Measurements from ENCODE around the gene CEP250. TPM values are rescaled to one million over a fixed set of nuclear protein-coding genes. Genes with fewer than 3 reads are reported as not detected.
"Not testable (repeated sequence)": the region's sequence is repeated elsewhere in the genome, so short reads cannot be mapped to it uniquely, and the experiment has no call there.

Gene CEP250
- total RNA-seq, 1 experiment from 2014 or later, result 56.6 TPM

GRCh38 chr20:35517125-35517524, 61.7 kb downstream of the CEP250 start:
- TF ChIP-seq EZH2 (IDR thresholded peaks at IDR 0.05; ENCODE audit: borderline replicate concordance, low read depth, low read length, poor library complexity, severe bottlenecking) (no peak), CTCF (conservative IDR thresholded peaks at IDR 0.05; ENCODE audit: low read depth, low read length) (no peak)
- Histone ChIP-seq H3K27me3 (replicated peaks; ENCODE audit: insufficient read depth, low read depth, low read length, poor library complexity) (no peaks in the 10 kb centered on the region), H3K27ac (ENCODE audit: low read depth, low read length, poor library complexity, severe bottlenecking) (no peak overlapping the region), H3K9me3 (ENCODE audit: low read depth, low read length, poor library complexity, severe bottlenecking) (no peaks in the 10 kb centered on the region), H3K4me3 (ENCODE audit: low read depth, low read length, poor library complexity, severe bottlenecking) (no peak overlapping the region), H3K36me3 (ENCODE audit: insufficient read depth, low read length, poor library complexity, severe bottlenecking) (peaks cover 12% of the 10 kb centered on the region), H3K4me1 (ENCODE audit: insufficient read depth, low read length, poor library complexity, severe bottlenecking) (no peaks in the 10 kb centered on the region)
- BruUV-seq (replicated peaks), result no TSS peak
- DNase-seq (ENCODE audit: low spot score), result no peak
- intact Hi-C loops (cut with micrococcal nuclease; ENCODE audit: unreplicated experiment), result no loop called here
- ChIA-PET CTCF (no interaction called here), POLR2A (ENCODE audit: low non-redundant PET) (no interaction called here)

- DNase-seq (ENCODE audit: low spot score); POLR2A ChIA-PET (ENCODE audit: low non-redundant PET): not testable (repeated sequence)
Measured at GRCh38 chr20:35517767-35518166, 62.4 kb downstream of the CEP250 start.

GRCh38 chr20:35518955-35519354, 63.6 kb downstream of the CEP250 start:
- ChIA-PET CTCF (no interaction called here), POLR2A (ENCODE audit: low non-redundant PET) (no interaction called here)
- no peak for DNase-seq (ENCODE audit: low spot score)
- Histone ChIP-seq H3K27ac (ENCODE audit: low read depth, low read length, poor library complexity, severe bottlenecking) (no peak overlapping the region), H3K4me1 (ENCODE audit: insufficient read depth, low read length, poor library complexity, severe bottlenecking) (no peaks in the 10 kb centered on the region), H3K27me3 (replicated peaks; ENCODE audit: insufficient read depth, low read depth, low read length, poor library complexity) (no peaks in the 10 kb centered on the region), H3K4me3 (ENCODE audit: low read depth, low read length, poor library complexity, severe bottlenecking) (no peak overlapping the region), H3K36me3 (ENCODE audit: insufficient read depth, low read length, poor library complexity, severe bottlenecking) (no peaks in the 10 kb centered on the region), H3K9me3 (ENCODE audit: low read depth, low read length, poor library complexity, severe bottlenecking) (no peaks in the 10 kb centered on the region)
- no peak for TF ChIP-seq CTCF (conservative IDR thresholded peaks at IDR 0.05; ENCODE audit: low read depth, low read length)
- no peak for TF ChIP-seq EZH2 (IDR thresholded peaks at IDR 0.05; ENCODE audit: borderline replicate concordance, low read depth, low read length, poor library complexity, severe bottlenecking)
- BruUV-seq (replicated peaks), result no TSS peak
- intact Hi-C loops (cut with micrococcal nuclease; ENCODE audit: unreplicated experiment), result no loop called here

More at GRCh38 chr20:35517767-35518166, 62.4 kb downstream of the CEP250 start:
- CTCF ChIA-PET; H3K27ac ChIP-seq (ENCODE audit: low read depth, low read length, poor library complexity, severe bottlenecking); H3K36me3 ChIP-seq (ENCODE audit: insufficient read depth, low read length, poor library complexity, severe bottlenecking); intact Hi-C loops (cut with micrococcal nuclease; ENCODE audit: unreplicated experiment); H3K4me1 ChIP-seq (ENCODE audit: insufficient read depth, low read length, poor library complexity, severe bottlenecking); BruUV-seq (replicated peaks); H3K4me3 ChIP-seq (ENCODE audit: low read depth, low read length, poor library complexity, severe bottlenecking); H3K27me3 ChIP-seq (replicated peaks; ENCODE audit: insufficient read depth, low read depth, low read length, poor library complexity); H3K9me3 ChIP-seq (ENCODE audit: low read depth, low read length, poor library complexity, severe bottlenecking): not testable (repeated sequence)

- intact Hi-C loops (cut with micrococcal nuclease; ENCODE audit: unreplicated experiment), result no loop called here
- POLR2A ChIA-PET (ENCODE audit: low non-redundant PET), result no interaction called here
- no TSS peak for BruUV-seq (replicated peaks)
- Histone ChIP-seq H3K4me1 (ENCODE audit: insufficient read depth, low read length, poor library complexity, severe bottlenecking) (peaks cover 4% of the 10 kb centered on the region), H3K4me3 (ENCODE audit: low read depth, low read length, poor library complexity, severe bottlenecking) (no peak overlapping the region), H3K9me3 (ENCODE audit: low read depth, low read length, poor library complexity, severe bottlenecking) (no peaks in the 10 kb centered on the region), H3K36me3 (ENCODE audit: insufficient read depth, low read length, poor library complexity, severe bottlenecking) (no peaks in the 10 kb centered on the region), H3K27ac (ENCODE audit: low read depth, low read length, poor library complexity, severe bottlenecking) (no peak overlapping the region), H3K27me3 (replicated peaks; ENCODE audit: insufficient read depth, low read depth, low read length, poor library complexity) (no peaks in the 10 kb centered on the region)
- peak; percentile 53 for DNase-seq (ENCODE audit: low spot score)
- CTCF ChIA-PET, result interaction anchor here (0.8 kb wide), 1 partner anchor 14 kb away, joined by 3 read pairs; no protein-coding TSS in a partner anchor
- TF ChIP-seq EZH2 (IDR thresholded peaks at IDR 0.05; ENCODE audit: borderline replicate concordance, low read depth, low read length, poor library complexity, severe bottlenecking) (no peak), CTCF (conservative IDR thresholded peaks at IDR 0.05; ENCODE audit: low read depth, low read length) (peak; percentile 58)
Measured at GRCh38 chr20:35523298-35523888, 68.0 kb downstream of the CEP250 start.

Measured in A673 (cell line).